Progenitor cell of endocrine pancreas (in vitro differentiated cells): ENCODE data around the gene MYO1E. TPM values are rescaled to one million over a fixed set of nuclear protein-coding genes. Genes with fewer than 3 reads are reported as not detected.
"Not testable (repeated sequence)": the region's sequence is repeated elsewhere in the genome, so short reads cannot be mapped to it uniquely, and the experiment has no call there.

ENCODE experiments used
- DNase-seq: peaks from one replicate; pipeline ENCODE4 v3.0.0; 2021; ENCODE audit warnings: low spot score; ENCODE audit not compliant: unreplicated experiment
- H3K27ac Mint-ChIP-seq: 2 replicates; pipeline ENCODE4 v1.8.0; 2021; ENCODE audit warnings: mild to moderate bottlenecking, moderate library complexity, mixed read lengths
- H3K27me3 Mint-ChIP-seq: 2 replicates; pipeline ENCODE4 v1.8.0; 2021; ENCODE audit warnings: mixed read lengths
- H3K36me3 Mint-ChIP-seq: 2 replicates; pipeline ENCODE4 v1.8.0; 2022; ENCODE audit warnings: mixed read lengths; ENCODE audit not compliant: insufficient read depth
- H3K4me1 Mint-ChIP-seq: 2 replicates; pipeline ENCODE4 v1.8.0; 2021; ENCODE audit warnings: low read depth, mixed read lengths
- H3K4me3 Mint-ChIP-seq: 2 replicates; pipeline ENCODE4 v1.8.0; 2021; ENCODE audit warnings: low read depth, mild to moderate bottlenecking, moderate library complexity, mixed read lengths
- H3K9me3 Mint-ChIP-seq: 2 replicates; pipeline ENCODE4 v1.8.0; 2021; ENCODE audit warnings: low read depth, mixed read lengths
- total RNA-seq: library from RNA; stranded (reverse); gene quantifications from 2 replicates; pipeline ENCODE4 v1.2.1, GENCODE V29; 2021
- TF ChIP-seq, protein P1 (sequence below): fragments of 200-600 bp; sonication (generic); IDR thresholded peaks from one replicate; pipeline ENCODE4 v1.5.0; 2021; ENCODE audit warnings: antibody characterized with exemption, mild to moderate bottlenecking; ENCODE audit not compliant: unreplicated experiment

Gene MYO1E
- total RNA-seq, 1 donor from 2014 or later = 40.4 TPM

DNA sequence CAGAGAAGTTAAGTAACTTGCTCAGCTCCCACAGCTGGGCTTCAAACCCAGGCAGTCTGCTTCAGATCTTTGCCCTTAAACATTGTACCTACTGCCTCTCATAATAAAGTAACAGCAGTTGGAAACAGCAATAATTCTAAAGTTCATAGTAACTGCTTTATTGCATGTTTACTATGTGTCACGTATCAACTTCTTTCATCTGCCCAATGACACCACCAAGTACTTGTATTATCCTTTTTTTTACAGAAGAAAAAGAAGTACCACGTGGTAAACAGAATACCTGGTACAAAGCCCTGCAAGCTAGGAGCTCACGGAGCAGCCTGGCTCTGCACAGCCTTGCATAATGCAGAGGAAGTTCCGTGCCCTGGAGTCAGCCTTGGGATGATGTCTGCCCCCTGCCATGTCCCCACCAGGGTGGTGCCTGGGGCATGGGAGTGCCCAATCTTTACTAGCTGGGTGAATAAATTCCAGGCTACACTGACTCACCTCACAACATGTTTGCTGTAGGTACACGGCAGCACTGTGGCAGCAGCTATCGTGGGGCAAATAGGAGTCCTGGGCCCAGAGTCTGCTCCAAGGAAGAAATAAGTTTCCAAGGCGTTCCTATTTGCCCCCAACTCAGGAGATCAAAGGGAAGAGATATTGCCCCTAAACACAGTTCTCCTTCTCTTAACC is 88.8 kb downstream of the MYO1E start:
- no peak overlapping the region for H3K27ac Mint-ChIP-seq
- H3K36me3 Mint-ChIP-seq = no peaks in the 10 kb centered on the region
- no peaks in the 10 kb centered on the region for H3K9me3 Mint-ChIP-seq
- H3K4me3 Mint-ChIP-seq = no peak overlapping the region
- no peak for DNase-seq
- TF ChIP-seq, protein P1, sequence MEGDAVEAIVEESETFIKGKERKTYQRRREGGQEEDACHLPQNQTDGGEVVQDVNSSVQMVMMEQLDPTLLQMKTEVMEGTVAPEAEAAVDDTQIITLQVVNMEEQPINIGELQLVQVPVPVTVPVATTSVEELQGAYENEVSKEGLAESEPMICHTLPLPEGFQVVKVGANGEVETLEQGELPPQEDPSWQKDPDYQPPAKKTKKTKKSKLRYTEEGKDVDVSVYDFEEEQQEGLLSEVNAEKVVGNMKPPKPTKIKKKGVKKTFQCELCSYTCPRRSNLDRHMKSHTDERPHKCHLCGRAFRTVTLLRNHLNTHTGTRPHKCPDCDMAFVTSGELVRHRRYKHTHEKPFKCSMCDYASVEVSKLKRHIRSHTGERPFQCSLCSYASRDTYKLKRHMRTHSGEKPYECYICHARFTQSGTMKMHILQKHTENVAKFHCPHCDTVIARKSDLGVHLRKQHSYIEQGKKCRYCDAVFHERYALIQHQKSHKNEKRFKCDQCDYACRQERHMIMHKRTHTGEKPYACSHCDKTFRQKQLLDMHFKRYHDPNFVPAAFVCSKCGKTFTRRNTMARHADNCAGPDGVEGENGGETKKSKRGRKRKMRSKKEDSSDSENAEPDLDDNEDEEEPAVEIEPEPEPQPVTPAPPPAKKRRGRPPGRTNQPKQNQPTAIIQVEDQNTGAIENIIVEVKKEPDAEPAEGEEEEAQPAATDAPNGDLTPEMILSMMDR = no peak
- H3K27me3 Mint-ChIP-seq = no peaks in the 10 kb centered on the region
- no peaks in the 10 kb centered on the region for H3K4me1 Mint-ChIP-seq

DNA sequence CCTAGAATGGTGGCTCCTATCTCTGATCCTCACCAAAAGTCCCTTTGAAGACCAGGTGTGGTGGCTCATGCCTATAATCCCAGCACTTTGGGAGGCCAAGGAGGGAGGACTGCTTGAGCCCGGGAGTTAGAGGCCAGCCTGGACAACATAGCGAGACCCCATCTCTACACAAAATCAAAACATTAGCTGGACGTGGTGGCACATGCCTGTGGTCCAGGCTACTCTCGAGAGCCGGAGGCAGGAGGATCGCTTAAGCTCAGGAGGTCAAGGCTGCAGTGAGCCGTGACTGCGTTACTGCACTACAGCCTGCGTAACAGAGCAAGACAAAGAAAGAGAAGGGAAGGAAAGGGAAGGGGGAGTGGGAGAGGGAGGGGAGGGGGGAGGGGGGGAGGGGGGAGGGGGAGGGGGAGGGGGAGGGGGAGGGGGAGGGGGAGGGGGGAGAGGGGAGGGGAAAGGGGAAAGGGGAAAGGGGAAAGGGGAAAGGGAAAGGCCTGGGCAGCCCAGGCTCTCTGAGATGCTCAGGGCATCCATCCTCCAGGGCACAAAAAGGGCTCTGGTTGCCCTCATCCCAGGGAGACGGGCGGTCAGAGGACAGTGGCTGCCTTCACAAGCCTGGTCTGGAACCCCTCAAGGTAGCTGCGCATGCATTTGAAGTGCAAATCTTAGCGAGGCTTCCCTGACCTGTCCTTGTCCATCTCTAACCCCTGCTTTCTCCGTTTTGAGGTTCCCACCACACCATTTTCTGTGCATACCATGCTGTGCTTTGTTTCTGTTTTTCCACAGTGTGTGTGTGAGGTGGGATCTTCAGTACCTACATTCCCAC is 89.9 kb downstream of the MYO1E start:
- Mint-ChIP-seq H3K36me3 (no peaks in the 10 kb centered on the region), H3K27ac (no peak overlapping the region), H3K4me3 (no peak overlapping the region), H3K27me3 (no peaks in the 10 kb centered on the region), H3K4me1 (no peaks in the 10 kb centered on the region), H3K9me3 (no peaks in the 10 kb centered on the region)
- TF ChIP-seq, protein P1 = no peak
- no peak for DNase-seq

DNA sequence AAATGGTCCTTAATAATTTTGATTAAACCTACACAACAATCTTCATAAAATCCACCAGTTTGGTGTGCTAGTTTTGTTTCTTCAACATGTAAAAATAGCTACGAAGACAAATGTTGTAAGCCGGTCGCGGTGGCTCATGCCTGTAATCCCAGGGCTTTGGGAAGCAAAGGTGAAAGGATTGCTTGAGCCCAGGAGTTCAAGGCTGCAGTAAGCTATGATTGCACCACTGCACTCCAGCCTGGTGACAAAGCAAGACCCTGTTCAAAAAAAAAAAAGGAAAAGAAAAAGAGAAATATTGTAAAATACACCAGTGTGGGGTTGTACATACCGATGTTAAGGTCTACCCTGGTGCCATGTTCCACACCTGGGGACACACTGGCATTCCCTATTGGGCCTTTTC is 91.0 kb downstream of the MYO1E start:
- Mint-ChIP-seq H3K36me3 (no peaks in the 10 kb centered on the region), H3K4me3 (no peak overlapping the region), H3K27me3 (no peaks in the 10 kb centered on the region), H3K9me3 (no peaks in the 10 kb centered on the region), H3K27ac (no peak overlapping the region), H3K4me1 (peaks cover 5% of the 10 kb centered on the region)
- TF ChIP-seq, protein P1 = no peak
- DNase-seq = no peak

DNA sequence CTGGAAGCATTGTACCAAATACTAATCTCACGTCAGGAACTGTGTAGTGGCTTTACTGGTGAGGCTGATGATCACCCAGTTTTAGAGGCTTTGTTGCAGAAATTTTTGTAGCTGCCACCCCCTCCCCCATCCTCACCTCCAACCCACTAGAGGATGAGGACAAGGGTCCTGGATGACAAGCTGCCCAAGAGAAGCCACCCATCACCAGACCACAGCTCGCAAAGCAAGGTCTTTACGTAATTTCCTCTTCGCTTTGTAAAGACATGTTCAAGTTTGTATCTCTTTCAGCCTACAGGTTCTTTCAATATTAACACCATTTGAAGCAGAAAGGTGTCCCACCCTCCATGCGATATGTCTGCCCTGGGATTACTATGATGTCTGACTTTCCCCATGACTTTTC is 91.8 kb downstream of the MYO1E start:
- Mint-ChIP-seq H3K36me3 (no peaks in the 10 kb centered on the region), H3K27me3 (no peaks in the 10 kb centered on the region), H3K4me3 (no peak overlapping the region), H3K9me3 (no peaks in the 10 kb centered on the region), H3K4me1 (peaks cover 13% of the 10 kb centered on the region), H3K27ac (no peak overlapping the region)
- TF ChIP-seq, protein P1 = no peak
- no peak for DNase-seq

DNA sequence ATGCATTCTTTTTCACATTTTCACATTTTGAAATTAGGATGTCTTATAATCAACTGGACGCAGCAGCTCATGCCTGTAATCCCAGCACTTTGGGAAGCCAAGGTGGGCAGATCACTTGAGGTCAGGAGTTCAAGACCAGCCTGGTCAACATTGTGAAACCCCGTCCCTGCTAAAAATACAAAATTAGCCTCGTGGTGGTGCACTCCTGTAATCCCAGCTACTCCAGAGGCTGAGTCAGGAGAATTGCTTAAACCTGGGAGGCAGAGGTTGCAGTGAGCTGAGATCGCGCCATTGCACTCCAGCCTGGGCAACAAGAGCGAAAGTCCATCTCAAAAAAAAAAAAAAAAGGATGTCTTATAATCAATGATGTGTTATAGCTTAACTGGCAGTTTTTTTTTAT is 92.4 kb downstream of the MYO1E start:
- not testable (repeated sequence) for DNase-seq, H3K4me3 Mint-ChIP-seq, H3K9me3 Mint-ChIP-seq, H3K36me3 Mint-ChIP-seq, H3K27ac Mint-ChIP-seq, H3K27me3 Mint-ChIP-seq
- H3K4me1 Mint-ChIP-seq = peaks cover 18% of the 10 kb centered on the region
